ENCODE data around the gene TNFAIP6. TPM values are rescaled to one million over a fixed set of nuclear protein-coding genes. Genes with fewer than 3 reads are reported as not detected.

The TNFAIP6 gene
- total and polyA plus RNA-seq, 2 donors (not counting 1 experiment from before 2014, with no cell fraction given) = 28.5 to 53.8 TPM

DNA sequence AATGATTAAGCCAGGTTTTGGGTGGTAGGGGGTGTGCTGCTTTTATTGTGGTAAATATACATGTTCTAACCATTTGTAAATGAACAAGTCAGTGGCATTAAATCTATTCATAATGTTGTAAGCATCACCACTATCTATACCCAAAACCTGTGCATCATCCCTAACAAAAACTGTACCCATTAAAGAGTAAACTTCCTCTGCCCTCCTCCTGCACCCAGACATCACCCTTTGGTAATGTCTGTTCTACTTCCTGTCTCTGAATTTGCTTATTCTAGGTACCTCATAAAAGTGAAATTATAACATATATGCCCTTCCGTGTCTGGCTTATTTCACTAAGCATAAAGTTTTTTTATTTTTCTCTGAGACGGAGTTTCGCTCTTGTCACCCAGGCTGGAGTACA, 66.4 kb downstream of the TNFAIP6 start:
- Histone ChIP-seq H3K27me3 (ENCODE audit: control insufficient read depth, insufficient read depth, low read length) (no peaks in the 10 kb centered on the region), H3K27ac (ENCODE audit: insufficient read depth, low read length) (no peak overlapping the region), H4K20me1 (ENCODE audit: control insufficient read depth, extremely low read depth, insufficient read depth, low read length) (no peaks in the 10 kb centered on the region), H3K36me3 (ENCODE audit: control insufficient read depth, insufficient read depth, low read length) (peaks cover 8% of the 10 kb centered on the region), H3K4me1 (ENCODE audit: control insufficient read depth, extremely low read depth, insufficient read depth, low read length) (no peaks in the 10 kb centered on the region), H2AFZ (ENCODE audit: low read length) (no peak overlapping the region), H3K79me2 (ENCODE audit: control insufficient read depth, insufficient read depth, low read length) (peaks cover 16% of the 10 kb centered on the region), H3K9ac (ENCODE audit: insufficient read depth, low read length) (no peak overlapping the region), H3K4me2 (ENCODE audit: extremely low read depth, insufficient read depth, low read length) (no peak overlapping the region), H3K9me3 (ENCODE audit: control insufficient read depth, insufficient read depth, low read depth, low read length) (no peaks in the 10 kb centered on the region), H3K4me3 (replicated peaks in 1 of 4; ENCODE audit: control extremely low read depth in 1 of 4, insufficient read depth in 1 of 4, low read depth in 3 of 4, low read length in 4 of 4) (no peak overlapping the region)
- no peak for TF ChIP-seq EZH2 (IDR thresholded peaks at IDR 0.05; ENCODE audit: low read length, missing control alignments)
- TF ChIP-seq, protein P1, sequence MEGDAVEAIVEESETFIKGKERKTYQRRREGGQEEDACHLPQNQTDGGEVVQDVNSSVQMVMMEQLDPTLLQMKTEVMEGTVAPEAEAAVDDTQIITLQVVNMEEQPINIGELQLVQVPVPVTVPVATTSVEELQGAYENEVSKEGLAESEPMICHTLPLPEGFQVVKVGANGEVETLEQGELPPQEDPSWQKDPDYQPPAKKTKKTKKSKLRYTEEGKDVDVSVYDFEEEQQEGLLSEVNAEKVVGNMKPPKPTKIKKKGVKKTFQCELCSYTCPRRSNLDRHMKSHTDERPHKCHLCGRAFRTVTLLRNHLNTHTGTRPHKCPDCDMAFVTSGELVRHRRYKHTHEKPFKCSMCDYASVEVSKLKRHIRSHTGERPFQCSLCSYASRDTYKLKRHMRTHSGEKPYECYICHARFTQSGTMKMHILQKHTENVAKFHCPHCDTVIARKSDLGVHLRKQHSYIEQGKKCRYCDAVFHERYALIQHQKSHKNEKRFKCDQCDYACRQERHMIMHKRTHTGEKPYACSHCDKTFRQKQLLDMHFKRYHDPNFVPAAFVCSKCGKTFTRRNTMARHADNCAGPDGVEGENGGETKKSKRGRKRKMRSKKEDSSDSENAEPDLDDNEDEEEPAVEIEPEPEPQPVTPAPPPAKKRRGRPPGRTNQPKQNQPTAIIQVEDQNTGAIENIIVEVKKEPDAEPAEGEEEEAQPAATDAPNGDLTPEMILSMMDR (conservative IDR thresholded peaks at IDR 0.05 in 1 of 2, IDR thresholded peaks at IDR 0.05 in 1 of 2; ENCODE audit: low read depth in 1 of 2, low read length in 2 of 2) = no peak
- DNase-seq (ENCODE audit: low read depth in 2 of 2) = peak in 1 of 2 donors; percentile 2

Other genes starting within 250 kb of the TNFAIP6 start
- gene RBM43, start 95.7 kb upstream of the TNFAIP6 start, total RNA-seq = 4.9 and 12.4 TPM in 2 replicates
- gene RBM43, start 95.7 kb upstream of the TNFAIP6 start, polyA plus RNA-seq = 8.5 and 13.8 TPM in 2 replicates
- gene NMI, start 67.9 kb upstream of the TNFAIP6 start, total RNA-seq = 17.7 and 18.3 TPM in 2 replicates
- 17.8 TPM in 2 replicates for gene NMI, start 67.9 kb upstream of the TNFAIP6 start, polyA plus RNA-seq
- 34.9 and 36.5 TPM in 2 replicates for gene RIF1, start 52.3 kb downstream of the TNFAIP6 start, total RNA-seq
- 11.2 and 14.8 TPM in 2 replicates for gene RIF1, start 52.3 kb downstream of the TNFAIP6 start, polyA plus RNA-seq